Esophagus mucosa (tissue), 1 donor: Measurements from ENCODE around the gene KATNAL2. TPM values are rescaled to one million over a fixed set of nuclear protein-coding genes. Genes with fewer than 3 reads are reported as not detected.
"Not testable (repeated sequence)": the region's sequence is repeated elsewhere in the genome, so short reads cannot be mapped to it uniquely, and the experiment has no call there.

Experiments used
- ATAC-seq: fragments of 200-7000 bp; cut with Tn5 transposase; one replicate; pipeline ENCODE4 v1.9.1; 2020
- total RNA-seq: library from RNA; stranded (reverse); gene quantifications from one replicate; pipeline ENCODE4 v1.2.4, GENCODE V29; 2023
- donor health status: DM: yes; HTN: yes; CAD: no.

The KATNAL2 gene
- total RNA-seq, 1 donor from 2014 or later = 1.1 TPM

DNA sequence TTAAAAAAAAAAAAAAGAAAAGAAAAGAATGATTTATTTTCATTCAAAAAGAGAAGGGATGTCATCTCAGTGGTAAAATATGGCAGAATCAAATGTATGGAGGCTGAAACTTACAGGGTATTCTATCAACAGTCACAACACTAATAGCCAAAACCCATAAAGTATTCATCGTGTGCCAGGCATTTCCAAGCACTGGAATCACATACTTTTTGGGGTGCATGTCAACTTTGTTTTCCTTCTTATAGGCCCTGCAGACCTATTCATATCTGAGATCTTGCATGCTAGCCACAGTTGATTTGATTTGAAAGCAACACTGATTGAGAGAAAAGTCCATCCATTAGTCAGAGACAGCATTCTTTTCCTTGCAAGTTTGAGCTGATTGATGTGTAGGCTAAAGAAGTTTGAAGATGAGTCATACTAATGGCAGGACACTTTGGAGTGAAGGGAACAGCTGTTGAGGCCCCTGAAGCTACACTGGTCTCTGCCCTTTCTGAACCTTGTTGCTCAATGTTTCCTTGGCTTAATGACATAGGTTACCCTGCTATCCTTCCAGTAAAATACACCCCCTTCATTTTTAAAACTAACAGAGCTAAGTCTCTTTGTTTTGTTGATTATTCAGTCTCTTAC, 22.0 kb downstream of the KATNAL2 start:
- ATAC-seq = peak; percentile 71

DNA sequence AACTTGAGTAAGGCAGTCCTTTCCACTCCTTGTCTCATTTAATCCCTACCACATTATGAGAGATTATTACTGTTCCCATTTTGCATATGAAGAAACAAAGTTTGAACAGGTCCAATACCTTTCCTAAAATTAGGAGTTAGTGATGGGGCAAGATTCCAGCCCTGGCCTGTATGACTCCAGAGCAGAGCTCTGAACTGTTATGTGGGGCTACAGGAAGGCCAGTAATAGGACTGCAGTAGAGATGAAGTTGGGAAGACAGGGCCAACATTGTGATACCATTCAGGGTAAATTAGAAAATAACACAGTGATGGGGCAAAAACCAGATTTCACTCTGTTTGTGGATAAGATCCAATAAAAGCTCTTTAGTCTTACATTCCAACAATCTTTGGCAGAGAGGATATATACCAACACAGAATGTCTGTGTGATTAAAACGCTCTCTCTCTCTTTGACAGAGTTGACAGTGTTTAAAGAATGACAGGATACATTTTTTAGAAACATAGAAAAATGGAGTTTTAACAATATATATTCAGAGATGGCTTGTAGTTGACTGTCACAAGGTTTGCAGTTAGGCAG, 22.7 kb downstream of the KATNAL2 start:
- ATAC-seq = no peak

DNA sequence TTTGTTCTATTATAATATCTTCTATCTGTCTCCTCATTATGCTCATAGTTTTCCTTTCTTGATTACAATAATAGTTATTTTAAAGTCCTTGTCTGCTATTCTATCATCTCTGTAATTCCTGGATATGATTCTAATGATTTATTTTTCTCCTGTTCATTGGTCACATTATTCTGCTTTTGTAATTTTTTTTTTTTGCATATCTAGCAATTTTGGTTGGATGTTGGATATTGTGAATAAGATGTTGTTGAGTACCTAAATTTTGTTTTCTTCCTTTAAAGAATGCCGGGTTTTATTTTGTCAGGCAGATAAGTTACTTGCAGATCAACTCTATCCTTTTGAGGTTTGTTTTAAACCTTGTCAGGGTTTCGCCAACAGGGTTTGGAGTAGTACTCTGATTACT, 25.2 kb downstream of the KATNAL2 start:
- ATAC-seq = no peak

DNA sequence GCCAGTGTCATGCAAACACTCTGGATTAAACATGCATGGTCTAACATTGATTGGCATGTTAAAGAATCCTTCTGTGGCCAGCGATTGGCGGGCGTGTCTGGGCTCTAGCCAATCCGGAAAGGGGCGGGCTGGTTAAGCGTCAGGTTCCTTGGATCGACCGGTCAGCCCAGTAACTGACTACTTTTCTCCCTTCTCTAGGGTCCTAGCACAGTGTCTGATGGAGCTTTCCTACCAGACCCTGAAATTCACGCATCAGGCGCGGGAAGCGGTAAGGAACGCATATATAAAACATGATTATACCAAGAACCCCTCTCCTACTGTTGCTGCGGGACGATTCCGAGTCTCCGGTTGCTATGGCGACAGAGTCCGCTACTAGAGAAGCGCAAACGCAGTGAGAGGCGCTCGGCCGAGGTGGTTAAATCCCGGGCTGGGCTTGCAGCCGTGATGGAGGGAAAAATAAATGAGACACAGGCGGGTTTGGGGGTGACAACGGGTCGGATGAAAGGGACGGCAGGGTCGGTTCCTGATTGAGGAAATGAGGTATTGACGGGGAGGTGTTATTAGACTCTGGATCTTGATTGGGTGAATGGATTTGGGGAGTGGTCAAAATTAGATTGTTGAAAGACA, 29.4 kb downstream of the KATNAL2 start:
- ATAC-seq = peak; percentile 84

DNA sequence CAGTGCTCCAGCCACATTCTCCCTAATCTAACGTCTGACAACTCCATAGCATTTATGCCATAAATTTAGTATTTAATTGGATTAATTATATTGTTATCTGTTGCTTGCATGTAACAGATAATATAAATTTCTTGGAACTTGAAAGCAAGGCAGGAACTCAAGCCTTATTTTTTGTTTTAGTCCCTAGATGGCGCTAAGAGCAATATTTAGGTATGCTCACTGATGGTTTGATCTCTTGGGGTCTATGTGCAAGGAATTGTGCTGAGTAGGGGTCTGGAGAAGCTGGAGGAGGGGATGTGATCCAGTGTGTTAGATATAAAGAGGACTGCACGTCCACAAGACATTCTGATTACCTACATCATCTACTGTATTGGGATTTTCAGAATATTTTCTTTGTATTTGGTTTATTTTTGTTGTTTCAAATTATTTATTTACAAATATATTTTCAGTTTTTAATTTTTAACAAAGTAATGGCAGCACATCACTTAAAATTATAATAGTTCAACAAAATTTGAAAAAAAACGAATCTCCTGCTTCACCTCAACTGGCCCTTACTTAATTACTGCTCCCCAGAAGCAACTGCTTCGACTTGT, 32.8 kb downstream of the KATNAL2 start:
- ATAC-seq = no peak

DNA sequence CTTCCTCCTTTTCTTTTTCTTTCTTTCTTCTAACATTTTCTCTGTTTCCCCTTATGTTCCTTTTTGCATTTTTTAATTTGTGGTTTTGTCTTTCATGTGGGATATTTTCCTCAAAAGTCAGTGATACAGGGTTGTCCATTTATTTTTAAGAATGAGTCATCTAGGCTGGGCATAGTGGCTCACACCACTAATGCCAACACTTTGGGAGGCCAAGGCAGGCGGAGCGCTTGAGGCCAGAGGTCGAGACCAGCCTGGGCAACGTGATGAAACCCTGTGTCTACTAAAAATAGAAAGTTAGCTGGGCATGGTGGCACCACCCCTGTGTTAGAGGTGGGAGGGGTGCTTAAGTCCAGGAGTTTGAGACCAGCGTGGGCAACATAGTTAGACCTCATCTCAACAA, 35.8 kb downstream of the KATNAL2 start:
- no peak for ATAC-seq

DNA sequence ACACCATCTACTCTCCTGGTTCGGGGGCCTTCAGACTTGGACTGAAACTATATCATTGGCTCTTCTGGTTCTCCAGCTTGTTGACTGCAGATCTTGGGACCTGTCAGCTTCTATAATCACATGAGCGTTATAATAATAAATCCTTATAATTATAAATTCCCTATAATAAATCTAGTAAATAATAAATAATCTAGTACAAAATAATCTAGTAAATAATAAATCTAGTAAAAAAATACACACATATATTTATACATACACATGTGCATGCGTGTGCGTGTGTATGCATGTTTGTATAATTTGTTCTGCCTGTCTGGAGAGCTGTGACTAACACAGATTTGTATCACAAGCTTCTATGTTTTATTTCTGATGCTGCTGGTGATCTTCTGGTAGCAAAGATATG, 40.8 kb downstream of the KATNAL2 start:
- ATAC-seq = no peak

DNA sequence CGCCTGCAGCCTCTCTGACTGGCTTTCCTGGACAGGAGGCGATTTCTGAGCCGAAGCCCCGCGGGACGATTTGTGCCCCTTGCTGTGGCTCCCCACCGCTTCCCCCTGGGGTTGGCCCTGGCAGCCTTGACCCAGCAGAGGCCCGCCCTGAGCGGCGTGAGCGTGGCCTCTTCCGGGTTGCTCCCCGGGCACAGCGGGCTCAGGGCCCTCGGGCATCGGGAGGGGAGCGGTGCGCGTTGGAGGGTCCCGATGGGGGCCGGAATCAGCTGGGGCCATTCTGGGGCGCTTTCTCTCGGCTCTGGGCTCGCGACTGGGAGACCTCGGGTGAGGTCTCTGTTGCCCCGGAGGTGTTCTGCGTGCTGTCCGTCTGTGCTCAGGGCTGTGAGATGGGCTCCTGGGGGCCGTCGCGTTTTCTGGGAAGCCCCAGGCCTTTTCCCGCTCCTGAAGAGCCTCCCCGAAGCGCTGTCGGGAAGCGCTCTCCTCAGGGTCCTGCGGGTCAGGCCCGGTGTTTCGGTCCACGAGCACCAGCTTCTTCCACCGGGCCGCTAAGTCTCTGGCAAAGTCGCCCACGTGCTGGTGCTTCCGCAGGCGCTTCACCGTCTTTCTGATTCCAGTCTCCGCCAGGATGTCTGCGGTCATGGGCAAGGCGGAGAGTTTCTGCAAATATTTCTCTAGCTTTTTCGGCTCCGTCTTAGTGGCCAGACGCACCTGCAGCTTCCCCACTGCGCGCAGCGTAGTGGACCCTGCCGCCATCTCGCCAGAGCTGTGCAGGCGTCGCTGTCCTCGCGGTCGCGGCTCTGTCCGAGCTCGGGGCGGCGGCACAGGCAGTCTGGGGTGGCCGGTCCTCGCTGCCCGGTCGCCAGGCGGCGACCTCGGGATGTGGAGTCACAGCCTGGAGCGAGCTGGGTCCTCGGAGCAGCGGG, 46.5 kb downstream of the KATNAL2 start:
- peak; percentile 19 for ATAC-seq

DNA sequence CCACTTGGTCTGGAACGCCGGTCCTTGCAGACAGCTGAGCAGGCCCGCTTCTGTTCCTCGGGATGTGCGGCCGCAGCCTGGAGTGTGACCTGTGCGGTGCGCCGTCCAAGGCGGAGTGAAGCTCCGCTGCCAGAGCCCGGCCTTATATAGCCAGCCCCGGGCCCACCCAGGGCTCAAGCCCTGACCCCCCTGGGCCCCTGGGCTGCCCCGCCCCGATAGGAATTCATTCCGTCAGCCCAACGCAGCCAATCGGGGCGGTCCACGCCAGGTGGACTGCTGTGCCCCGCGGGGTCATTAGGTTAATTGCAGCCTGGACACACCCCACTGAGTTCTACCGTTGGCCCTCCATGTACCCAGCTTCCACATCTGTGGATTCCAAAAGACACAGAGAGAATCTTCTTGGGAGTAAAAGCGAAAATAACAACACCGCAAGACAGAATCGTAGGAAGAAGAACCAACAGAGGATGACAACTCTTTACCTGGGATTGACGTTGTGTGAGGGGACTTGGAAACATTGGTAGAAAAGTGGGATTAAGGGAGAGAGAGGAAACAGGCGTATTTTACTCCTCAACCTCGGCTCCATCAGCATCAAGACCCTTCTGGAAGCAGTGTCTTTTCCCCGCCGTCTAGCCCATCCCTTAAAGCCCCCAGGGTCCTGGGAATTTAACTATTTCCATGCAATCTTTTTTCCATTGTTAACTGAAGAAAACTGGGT, 47.3 kb downstream of the KATNAL2 start:
- peak; percentile 62 for ATAC-seq

DNA sequence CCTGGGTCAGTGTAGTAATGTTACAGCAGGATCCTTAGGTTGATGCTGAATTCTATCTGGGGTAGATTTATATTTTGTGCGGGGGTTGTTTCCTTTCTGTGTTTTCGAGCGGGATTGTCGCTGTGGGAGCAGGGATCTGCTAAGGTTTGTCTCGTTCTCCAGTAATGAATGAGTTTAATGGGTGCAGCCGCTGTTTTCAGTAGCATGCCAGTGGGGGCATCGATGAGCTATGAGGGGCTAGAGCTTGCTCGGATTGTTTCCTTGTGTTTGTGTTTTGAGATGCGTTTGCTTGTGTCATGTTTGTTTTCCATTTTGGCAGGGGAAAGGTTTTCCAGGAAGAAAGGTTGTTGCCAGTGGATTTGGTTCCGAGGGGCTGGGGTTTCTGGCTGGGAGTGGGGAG, 48.9 kb downstream of the KATNAL2 start:
- not testable (repeated sequence) for ATAC-seq

DNA sequence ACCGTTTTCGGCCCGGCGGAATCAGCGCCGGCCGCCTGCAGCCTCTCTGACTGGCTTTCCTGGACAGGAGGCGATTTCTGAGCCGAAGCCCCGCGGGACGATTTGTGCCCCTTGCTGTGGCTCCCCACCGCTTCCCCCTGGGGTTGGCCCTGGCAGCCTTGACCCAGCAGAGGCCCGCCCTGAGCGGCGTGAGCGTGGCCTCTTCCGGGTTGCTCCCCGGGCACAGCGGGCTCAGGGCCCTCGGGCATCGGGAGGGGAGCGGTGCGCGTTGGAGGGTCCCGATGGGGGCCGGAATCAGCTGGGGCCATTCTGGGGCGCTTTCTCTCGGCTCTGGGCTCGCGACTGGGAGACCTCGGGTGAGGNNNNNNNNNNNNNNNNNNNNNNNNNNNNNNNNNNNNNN, 52.1 kb downstream of the KATNAL2 start:
- ATAC-seq = not testable (repeated sequence)

DNA sequence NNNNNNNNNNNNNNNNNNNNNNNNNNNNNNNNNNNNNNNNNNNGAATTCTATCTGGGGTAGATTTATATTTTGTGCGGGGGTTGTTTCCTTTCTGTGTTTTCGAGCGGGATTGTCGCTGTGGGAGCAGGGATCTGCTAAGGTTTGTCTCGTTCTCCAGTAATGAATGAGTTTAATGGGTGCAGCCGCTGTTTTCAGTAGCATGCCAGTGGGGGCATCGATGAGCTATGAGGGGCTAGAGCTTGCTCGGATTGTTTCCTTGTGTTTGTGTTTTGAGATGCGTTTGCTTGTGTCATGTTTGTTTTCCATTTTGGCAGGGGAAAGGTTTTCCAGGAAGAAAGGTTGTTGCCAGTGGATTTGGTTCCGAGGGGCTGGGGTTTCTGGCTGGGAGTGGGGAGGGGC, 102.5 kb downstream of the KATNAL2 start:
- not testable (repeated sequence) for ATAC-seq

DNA sequence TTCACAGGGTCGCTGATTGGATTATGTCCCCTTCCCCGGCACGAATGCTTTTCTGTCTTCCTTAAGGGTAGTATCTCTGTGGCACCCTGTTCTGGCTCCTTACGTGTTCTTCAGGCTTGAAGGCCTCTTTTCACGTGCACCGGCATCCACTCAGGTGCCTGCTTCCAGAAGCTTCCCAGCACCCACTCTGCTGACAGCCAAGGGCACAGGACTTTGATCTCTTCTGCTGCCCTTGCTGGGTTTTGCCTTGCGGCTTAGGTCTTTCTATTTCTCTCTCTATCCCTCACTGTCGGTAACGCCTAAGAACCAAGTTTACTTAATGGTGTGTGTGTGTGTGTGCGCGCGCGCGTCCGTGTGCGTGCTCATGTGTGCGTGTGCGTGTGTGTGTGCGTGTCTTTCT, 103.4 kb downstream of the KATNAL2 start:
- peak; percentile 28 for ATAC-seq

DNA sequence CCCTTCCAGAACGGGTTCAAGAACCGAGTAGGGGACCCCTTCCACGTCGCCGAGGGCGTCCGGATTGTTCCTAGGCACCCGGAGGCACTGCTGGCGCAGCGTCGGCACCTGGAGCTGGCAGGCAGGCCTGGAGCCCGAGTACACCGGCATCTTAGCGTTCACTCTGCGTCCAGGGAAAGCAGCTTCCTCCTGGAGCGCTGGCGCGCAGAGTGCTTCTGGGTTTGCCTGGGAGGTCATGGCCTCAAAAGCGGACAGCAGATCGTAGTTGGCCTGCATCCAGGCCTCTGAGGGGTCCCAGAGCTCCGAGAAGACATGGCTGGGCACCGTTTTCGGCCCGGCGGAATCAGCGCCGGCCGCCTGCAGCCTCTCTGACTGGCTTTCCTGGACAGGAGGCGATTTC, 105.4 kb downstream of the KATNAL2 start:
- not testable (repeated sequence) for ATAC-seq

DNA sequence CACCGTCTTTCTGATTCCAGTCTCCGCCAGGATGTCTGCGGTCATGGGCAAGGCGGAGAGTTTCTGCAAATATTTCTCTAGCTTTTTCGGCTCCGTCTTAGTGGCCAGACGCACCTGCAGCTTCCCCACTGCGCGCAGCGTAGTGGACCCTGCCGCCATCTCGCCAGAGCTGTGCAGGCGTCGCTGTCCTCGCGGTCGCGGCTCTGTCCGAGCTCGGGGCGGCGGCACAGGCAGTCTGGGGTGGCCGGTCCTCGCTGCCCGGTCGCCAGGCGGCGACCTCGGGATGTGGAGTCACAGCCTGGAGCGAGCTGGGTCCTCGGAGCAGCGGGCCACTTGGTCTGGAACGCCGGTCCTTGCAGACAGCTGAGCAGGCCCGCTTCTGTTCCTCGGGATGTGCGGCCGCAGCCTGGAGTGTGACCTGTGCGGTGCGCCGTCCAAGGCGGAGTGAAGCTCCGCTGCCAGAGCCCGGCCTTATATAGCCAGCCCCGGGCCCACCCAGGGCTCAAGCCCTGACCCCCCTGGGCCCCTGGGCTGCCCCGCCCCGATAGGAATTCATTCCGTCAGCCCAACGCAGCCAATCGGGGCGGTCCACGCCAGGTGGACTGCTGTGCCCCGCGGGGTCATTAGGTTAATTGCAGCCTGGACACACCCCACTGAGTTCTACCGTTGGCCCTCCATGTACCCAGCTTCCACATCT, 106.5 kb downstream of the KATNAL2 start:
- ATAC-seq = peak; percentile 25

DNA sequence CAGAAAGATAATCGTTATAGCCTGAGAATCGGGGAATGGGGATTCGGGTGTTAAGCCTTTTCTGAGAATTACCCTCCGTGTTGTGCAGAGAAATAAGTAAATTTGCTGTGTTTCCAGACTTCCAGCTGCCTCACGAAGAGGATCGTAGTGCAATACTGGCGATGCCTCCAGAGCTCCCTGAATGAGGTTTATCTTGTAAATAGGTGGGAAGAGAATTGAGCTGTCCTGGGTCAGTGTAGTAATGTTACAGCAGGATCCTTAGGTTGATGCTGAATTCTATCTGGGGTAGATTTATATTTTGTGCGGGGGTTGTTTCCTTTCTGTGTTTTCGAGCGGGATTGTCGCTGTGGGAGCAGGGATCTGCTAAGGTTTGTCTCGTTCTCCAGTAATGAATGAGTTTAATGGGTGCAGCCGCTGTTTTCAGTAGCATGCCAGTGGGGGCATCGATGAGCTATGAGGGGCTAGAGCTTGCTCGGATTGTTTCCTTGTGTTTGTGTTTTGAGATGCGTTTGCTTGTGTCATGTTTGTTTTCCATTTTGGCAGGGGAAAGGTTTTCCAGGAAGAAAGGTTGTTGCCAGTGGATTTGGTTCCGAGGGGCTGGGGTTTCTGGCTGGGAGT, 108.3 kb downstream of the KATNAL2 start:
- ATAC-seq = peak; percentile 9

DNA sequence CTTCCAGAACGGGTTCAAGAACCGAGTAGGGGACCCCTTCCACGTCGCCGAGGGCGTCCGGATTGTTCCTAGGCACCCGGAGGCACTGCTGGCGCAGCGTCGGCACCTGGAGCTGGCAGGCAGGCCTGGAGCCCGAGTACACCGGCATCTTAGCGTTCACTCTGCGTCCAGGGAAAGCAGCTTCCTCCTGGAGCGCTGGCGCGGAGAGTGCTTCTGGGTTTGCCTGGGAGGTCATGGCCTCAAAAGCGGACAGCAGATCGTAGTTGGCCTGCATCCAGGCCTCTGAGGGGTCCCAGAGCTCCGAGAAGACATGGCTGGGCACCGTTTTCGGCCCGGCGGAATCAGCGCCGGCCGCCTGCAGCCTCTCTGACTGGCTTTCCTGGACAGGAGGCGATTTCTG, 111.3 kb downstream of the KATNAL2 start:
- not testable (repeated sequence) for ATAC-seq

DNA sequence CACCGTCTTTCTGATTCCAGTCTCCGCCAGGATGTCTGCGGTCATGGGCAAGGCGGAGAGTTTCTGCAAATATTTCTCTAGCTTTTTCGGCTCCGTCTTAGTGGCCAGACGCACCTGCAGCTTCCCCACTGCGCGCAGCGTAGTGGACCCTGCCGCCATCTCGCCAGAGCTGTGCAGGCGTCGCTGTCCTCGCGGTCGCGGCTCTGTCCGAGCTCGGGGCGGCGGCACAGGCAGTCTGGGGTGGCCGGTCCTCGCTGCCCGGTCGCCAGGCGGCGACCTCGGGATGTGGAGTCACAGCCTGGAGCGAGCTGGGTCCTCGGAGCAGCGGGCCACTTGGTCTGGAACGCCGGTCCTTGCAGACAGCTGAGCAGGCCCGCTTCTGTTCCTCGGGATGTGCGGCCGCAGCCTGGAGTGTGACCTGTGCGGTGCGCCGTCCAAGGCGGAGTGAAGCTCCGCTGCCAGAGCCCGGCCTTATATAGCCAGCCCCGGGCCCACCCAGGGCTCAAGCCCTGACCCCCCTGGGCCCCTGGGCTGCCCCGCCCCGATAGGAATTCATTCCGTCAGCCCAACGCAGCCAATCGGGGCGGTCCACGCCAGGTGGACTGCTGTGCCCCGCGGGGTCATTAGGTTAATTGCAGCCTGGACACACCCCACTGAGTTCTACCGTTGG, 112.4 kb downstream of the KATNAL2 start:
- peak; percentile 39 for ATAC-seq

DNA sequence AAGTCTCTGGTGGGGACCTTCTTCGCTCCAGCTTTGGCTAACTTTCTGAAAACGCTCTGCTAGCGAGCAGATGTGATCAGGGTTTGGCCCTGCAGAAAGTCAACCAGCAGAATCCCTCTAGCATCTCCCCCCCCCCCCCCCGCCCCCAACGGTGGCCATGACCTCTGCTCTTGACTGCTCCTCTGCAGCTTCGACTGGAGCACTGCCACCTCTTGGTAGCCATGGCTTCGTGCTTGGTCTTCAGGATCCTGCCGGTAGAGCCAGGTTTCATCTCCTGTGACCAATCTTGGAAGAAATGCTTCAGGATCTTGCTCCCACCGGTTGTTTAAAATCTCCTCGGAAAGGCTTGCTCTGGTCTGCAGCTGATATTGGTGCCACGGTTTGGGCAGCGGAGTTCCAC, 113.5 kb downstream of the KATNAL2 start:
- ATAC-seq = not testable (repeated sequence)

DNA sequence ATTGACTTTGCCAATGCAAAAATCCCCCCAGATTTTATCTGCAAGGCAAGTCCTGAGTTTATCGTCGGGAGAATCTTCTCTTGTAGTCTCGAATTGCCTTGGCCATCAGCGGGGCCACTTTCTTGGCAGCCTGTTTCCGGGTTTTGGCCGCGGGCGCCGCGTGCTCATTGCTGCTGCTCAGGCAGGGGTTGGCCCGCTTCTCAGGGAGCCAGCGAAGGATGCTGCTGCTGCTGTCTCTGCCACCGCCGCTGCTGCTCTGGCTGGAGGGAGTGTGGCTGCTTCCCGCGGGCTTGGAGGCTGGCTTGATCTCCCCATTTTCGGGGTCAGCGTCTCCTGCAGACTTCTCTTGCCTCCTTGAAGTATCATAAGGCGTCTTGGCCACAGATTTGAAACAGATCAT, 115.5 kb downstream of the KATNAL2 start:
- ATAC-seq = no peak
